CD4-positive, alpha-beta T cell treated with Interleukin-4 for 1 hour (primary cell): ENCODE data around the gene PLCD1.
A peak's percentile ranks its signal among the peaks of the same experiment; 100 is the strongest.

ENCODE experiments used
- DNase-seq, 2 donors: peaks; one replicate each; pipeline ENCODE4 v3.0.0-alpha.2; 2020 to 2022

The PLCD1 gene

GRCh38 chr3:37997791-37998370, 31.6 kb downstream of the PLCD1 start:
- DNase-seq: no peak

GRCh38 chr3:37997342-37997741, 32.1 kb downstream of the PLCD1 start:
- DNase-seq: no peak

- DNase-seq: peak; percentile 85 to 89
These were observed 32.6 kb downstream of the PLCD1 start for GRCh38 chr3:37996785-37997301.

- DNase-seq: peak in 1 of 2 donors; percentile 31
These were observed 33.5 kb downstream of the PLCD1 start for GRCh38 chr3:37995652-37996641.

- DNase-seq: no peak
These were observed 34.8 kb downstream of the PLCD1 start for GRCh38 chr3:37994639-37994972.

- DNase-seq: peak; percentile 53 to 60
These were observed 35.4 kb downstream of the PLCD1 start for GRCh38 chr3:37993820-37994638.

GRCh38 chr3:37993460-37993819, 36.0 kb downstream of the PLCD1 start:
- DNase-seq: no peak

- no peak for DNase-seq
These were observed 36.4 kb downstream of the PLCD1 start for GRCh38 chr3:37993067-37993455.

GRCh38 chr3:37992271-37993066, 37.0 kb downstream of the PLCD1 start:
- DNase-seq: no peak

- no peak for DNase-seq
These were observed 37.6 kb downstream of the PLCD1 start for GRCh38 chr3:37991823-37992222.

- no peak for DNase-seq
These were observed 38.3 kb downstream of the PLCD1 start for GRCh38 chr3:37991109-37991508.

GRCh38 chr3:37990527-37990926, 38.9 kb downstream of the PLCD1 start, which contains the start of gene VILL:
TSS of gene VILL (plus strand) at chr3:37990786. CDS start at chr3:37993673, 2,887 bp downstream.
- DNase-seq: peak in 1 of 2 donors; percentile 7

- DNase-seq: peak in 1 of 2 donors; percentile 7
These were observed 39.5 kb downstream of the PLCD1 start for GRCh38 chr3:37989821-37990480.

GRCh38 chr3:37988931-37989525, 40.4 kb downstream of the PLCD1 start:
- peak in 1 of 2 donors; percentile 9 for DNase-seq

- peak in 1 of 2 donors; percentile 11 for DNase-seq
These were observed 41.1 kb downstream of the PLCD1 start for GRCh38 chr3:37988376-37988775.

- DNase-seq: peak in 1 of 2 donors; percentile 12
These were observed 41.7 kb downstream of the PLCD1 start for GRCh38 chr3:37987751-37988179.

- DNase-seq: peak in 1 of 2 donors; percentile 7
These were observed 42.1 kb downstream of the PLCD1 start for GRCh38 chr3:37987315-37987697.

- DNase-seq: peak in 1 of 2 donors; percentile 9
These were observed 42.7 kb downstream of the PLCD1 start for GRCh38 chr3:37986479-37987314.

- DNase-seq: no peak
These were observed 43.7 kb downstream of the PLCD1 start for GRCh38 chr3:37985637-37986320.
